Activated naive CD4-positive, alpha-beta T cell treated with Interleukin-2 at 50 U/mL for 16 hours (primary cell): ENCODE data around the gene CMBL.
"Not testable (repeated sequence)": the region's sequence is repeated elsewhere in the genome, so short reads cannot be mapped to it uniquely, and the experiment has no call there.

Source experiments
- DNase-seq: peaks from one replicate; pipeline ENCODE4 v3.0.0-alpha.2; 2020

Gene CMBL

DNA sequence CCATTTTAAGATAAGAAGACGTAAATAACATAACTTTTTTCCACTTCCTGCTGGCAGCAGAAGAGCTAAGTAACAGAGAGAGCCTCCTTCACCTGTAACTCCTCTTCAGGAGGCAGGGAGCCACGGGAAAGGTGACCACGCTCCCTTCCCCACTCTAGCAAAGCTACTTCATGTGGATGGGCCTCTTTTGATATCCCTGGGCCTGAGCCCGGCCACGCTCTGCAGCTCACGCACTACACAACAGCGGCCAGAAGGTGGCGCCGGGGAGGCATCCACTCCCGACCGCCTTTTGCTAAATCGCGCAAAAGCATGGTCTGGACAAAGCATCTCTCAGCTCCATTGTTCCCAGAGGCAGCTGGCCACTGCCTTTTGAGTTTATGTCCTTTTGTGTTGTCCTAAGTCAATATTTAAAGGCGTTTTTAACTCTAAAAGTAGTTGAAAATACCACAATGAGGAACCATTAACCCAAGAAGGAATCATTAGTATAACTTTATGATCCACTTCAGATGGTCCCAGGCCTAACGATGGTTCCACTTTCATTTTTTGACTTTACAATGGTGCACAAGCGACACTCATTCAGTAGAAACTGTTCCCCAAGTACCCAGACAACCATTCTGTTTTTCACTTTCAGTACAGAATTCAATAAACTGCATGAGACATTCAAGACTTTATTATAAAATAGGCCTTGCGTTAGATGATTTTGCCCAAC, 23.6 kb downstream of the CMBL start:
- peak; percentile 80 for DNase-seq

DNA sequence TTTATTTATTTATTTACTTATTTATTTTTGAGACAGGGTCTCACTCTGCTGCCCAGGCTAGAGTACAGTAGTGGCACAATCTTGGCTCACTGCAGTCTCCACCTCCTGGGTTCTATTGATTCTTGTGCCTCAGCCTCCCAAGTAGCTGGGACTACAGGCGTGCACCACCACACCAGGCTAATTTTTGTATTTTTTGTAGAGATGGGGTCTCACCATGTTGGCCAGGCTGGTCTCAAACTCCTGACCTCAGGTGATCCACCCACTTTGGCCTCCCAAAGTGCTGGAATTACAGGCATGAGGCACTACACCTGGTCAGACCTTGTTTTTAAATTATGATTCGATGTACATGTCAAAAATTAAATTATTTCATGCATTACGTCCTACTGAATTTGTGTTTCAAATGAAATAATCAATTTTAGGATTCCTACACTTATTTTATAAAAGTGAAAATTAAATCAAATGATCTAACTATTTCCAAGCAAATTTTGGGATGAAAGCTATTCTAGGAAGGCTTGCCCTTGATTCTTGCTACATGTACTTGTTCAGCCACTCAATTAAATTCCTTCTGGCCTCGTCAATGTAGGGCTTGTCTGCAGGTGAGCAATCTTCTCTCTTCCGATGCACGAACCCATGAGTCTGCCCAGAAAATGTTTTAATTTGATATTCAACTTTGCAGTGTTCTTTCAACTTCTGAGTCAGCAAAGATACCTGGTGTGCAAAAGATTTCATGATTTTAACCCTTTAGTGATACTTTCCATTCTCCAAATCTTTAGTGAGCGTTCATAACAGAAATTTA, 27.6 kb downstream of the CMBL start:
- no peak for DNase-seq

DNA sequence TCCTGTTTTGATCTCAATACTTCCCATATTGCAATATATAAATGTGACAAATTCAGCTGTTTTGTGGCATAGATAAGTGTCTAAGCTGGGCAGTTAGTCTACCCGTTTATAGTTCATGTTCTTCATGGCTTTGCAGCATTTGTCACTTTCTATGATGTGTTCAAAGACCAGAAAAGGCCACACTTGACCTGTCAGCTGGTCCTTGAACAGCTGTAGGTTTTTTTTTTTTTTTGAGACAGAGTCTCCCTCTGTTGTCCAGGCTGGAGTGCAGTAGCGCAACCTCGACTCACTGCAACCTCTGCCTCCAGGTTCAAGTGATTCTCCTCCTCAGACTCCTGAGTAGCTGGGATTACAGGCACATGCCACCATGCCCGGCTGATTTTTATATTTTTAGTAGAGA, 28.4 kb downstream of the CMBL start:
- DNase-seq, result no peak

DNA sequence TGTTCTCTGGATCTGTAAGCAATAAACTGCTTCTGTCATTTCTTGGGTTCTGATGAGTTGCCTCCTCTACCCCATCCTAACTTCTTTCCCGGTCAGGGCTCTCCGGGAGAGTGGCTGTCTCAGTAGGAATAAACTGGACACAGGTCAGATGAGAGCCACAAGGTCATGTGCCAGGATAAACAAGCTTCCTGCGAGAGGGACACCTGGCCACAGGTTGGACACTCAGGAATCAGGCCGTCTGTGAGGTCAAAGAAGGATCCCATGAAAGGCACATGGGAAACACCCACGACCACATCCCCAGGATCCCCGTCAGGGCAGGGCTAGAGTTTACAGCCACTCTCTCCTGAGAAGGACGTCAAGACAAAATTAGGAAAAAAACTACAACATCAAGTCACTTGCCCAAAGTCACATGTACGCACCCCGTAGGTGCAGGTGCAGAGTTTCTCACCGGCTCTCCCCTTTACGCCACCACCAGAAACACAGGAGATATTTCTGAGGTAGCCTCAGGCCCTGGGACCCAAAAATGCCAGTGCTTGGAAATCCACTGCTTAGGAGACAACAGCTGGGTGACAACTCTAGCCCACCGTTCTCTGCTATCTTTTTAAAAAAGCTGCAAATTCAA, 28.9 kb downstream of the CMBL start:
- no peak for DNase-seq

DNA sequence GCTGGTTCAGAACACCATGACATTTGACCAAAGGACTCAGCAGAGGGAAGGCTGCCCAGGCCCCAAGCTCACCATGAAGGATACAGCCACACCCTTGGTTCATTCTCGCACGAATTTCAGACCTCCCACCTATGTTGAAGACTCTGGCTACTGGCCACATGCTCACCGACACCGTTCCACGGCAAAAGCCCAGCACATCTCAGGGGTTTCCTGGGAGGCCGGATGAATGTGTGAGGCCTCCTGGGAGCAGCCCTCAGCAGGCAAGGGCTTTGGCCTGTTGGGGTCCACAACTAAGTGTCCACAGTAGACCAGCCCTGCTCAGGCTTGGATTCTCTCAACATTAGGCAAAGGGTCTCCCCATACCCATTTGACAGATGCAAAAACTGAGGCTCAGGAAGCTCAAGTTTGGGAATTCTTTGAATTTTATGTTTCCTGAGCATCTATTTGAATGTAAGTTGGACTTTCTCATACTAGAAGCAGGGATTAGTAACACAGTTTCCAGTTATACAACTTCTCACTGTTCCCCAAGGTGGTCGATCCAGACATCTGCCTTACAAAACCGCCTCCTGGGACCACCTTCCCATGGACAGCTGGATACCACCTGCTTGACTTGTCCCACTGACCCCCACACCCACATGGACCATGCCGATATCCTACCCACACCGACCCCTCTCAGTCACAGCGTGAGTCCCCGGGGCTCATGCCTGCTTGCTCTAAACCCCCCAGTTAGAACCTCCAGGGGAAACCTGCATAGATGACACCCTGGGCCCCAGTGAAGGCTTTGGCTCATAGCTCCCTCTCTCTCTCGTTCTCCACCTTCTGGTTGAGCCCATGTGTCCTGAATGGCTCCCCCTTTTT, 29.7 kb downstream of the CMBL start:
- DNase-seq, result no peak

DNA sequence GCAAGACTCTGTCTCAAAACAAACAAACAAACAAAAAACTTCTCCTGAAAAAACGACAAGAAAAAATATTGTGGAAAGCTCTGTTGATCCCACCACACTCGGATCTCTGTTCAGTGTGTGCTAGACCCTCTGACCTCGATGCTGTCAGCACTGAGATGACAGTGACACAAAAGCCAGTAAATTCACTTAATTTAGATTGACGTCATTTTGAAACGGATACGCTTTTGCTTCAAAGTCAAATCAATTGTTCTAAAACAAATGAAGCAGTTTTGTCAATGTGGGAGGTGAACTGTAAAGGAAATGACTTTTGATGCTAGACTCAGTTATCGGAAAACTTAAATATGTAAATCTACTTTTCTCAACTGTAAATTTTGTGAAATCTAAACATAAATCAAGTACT, 31.0 kb downstream of the CMBL start:
- no peak for DNase-seq

DNA sequence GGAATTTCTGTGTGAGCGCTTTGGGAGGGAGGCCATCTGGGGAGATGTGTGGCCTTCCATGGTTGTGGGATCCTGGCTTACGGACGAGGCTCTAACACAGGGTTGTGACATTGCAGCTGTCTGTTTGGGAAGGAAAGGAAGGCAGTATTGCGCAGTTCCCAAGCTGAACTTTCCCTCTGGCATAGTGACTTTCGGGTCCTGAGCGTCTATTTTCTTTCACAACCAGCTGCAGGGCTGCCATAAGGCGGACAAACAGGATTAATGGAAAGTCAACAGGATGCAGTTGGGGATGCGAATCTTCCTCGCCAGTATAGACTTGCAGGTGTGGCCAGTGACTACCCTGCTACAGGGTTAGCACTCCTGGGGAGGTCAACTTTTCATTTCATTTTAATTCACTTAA, 31.7 kb downstream of the CMBL start:
- DNase-seq, result no peak

DNA sequence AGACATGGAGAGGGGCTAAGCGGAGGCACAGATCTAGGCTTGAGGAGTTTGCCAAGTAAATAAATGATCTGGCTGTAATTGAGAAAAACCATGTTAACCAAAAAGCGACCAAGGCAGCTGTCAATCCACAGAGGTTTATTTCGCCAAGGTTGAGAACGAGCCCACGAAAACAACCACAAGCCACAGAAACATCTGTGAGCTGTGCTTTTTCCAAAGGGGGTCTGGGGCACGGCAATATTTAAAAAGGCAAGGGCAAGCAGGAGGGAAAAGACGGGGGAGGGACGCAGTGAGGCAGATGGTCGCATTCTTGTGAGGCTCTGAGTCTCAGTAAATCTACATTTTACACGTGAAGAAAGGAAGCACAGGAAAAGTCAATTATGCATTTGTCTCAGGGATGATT, 32.2 kb downstream of the CMBL start:
- no peak for DNase-seq

DNA sequence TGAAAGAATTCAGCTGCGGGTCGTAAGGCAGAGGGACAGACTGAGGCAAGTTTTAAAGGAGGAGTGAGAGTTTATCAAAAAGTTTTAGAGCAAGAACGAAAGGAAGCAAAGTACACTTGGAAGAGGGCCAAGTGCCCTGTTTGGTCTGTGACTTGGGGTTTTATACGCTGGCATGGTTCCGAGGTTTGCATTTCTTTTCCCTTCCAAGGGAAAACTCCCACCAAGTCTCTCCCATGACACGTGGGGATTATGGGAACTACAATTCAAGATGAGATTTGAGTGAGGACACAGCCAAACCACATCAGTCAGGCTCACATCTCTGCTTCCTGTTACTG, 34.9 kb downstream of the CMBL start:
- DNase-seq, result not testable (repeated sequence)

DNA sequence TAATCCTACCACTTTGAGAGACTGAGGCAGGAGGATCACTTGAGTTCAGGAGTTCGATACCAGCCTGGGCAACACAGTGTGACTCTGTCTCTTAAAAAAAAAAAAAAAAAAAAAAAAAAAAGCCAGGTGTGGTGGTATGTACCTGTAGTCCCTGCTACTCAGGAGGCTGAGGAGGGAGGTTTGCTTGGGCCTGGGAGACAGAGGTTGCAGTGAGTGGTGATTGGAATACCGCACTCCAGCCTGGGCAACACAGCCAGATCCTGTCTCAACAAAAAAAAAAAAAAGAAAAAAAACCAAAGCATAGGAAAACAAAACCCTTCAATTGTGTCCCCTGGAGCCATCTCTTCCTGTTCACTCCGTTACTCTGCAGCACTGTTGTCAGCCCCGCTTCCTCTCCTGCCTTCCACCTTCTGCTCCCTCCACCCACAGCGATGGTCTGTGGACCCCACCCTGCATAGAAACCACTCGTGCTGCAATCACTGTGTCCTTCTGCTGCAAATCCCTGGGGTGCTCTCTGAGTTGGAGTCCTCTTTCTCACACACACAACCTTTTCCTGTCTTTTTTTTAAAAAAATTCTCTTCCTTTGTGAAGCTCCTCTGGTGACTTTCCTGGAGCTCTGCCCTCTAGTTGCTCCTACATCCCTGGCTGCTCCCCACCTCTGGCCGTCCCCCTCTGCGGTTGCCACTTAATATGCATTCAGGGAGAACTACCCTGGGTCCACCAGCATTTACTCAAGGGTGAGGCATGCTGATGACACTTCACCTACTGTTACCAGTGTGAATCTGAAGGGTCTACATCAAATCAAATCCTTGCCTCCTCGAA, 35.4 kb downstream of the CMBL start:
- DNase-seq, result no peak

DNA sequence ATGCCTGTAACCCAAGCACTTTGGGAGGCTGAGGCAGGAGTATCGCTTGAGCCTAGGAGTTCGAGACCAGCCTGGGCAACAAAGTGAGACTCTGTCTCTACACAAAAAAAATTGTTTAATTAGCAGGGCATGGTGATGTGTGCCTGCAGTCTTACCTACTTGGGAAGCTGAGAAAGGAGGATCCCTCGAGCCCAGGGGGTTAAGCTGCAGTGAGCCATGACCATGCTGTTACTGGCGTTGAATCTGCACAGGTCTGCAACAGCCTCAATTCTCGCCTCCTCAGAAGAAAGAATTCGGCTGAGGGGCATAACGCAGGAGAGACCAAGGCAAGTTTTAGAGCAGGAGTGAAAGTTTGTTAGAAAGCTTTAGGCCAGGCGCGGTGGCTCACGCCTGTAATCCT, 39.6 kb downstream of the CMBL start:
- DNase-seq, result no peak

DNA sequence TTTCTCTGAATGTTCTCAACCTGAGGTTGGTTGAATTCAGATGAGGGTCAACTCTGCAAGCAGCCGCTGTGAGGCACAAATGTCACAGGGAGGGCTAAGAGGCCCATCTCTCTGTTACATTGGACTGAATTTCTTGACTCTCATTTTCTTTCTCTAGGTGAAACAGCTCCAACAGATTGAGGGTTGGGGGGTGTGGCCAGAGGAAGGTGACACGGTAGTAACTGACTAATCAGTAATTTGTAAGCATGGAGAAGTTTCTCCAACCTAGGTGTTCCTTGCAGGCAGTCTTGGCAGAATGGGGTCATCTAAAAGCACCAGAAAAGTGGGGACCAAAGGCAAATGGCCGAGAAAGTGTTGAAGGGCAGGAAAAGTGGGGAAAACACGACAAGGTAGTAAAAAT, 40.9 kb downstream of the CMBL start:
- DNase-seq, result no peak

DNA sequence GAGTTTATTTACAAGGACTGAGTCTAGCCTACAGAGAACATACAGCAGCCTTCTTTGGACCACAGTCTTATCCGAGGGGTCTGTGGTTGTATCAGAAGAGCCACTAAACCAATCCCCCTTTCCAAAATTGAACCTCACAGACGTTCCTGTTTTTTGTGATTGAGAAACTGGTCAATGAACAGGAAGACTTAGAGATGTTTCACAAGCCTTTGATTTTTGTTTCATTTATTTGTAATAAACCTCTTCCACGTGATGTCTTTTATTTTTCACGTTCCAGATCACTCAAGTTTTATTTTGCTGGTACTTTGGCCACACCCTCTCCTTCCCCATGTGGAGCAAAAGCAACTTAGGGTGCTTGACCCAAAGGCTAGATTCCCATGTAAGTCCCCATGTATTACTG, 41.6 kb downstream of the CMBL start:
- no peak for DNase-seq

DNA sequence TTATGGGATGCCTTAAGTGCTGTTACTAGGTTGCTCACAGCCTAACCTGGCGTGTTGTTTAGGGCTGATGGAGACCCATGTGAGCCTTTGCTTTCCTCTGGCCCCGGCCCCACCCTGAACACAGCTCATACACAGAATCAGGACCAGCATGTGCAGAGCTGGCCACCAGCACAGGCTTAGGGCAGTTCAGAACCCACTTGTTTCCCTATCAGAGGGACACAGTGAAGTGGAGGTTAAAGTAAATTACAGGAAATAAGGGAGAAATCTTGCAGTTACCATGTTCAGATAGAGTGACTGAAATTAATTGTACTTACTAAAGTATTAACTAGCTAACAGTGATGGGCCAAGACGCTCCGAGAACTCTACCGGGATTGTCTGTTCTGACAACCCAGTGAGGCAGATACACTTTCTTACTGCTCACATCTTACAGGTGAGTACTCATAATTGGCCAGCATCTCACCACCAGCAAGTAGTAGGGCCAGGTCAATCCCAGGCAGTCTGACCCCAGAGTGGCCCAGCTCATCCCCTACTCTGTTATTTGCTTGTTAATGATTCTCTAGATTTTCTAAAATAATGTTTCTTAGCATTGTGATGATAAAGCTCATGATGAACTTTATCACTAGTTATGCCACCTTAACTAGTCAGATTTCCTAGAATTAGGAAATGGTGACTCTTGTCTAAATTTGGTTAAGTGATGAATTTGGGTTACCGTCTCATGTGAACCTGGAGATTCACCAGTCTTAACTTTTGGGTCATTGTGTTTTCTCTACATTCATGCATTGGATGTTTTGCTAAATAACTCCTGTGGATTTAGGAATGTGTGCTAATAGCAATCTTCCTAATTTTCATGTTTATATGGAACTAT, 42.2 kb downstream of the CMBL start:
- no peak for DNase-seq

DNA sequence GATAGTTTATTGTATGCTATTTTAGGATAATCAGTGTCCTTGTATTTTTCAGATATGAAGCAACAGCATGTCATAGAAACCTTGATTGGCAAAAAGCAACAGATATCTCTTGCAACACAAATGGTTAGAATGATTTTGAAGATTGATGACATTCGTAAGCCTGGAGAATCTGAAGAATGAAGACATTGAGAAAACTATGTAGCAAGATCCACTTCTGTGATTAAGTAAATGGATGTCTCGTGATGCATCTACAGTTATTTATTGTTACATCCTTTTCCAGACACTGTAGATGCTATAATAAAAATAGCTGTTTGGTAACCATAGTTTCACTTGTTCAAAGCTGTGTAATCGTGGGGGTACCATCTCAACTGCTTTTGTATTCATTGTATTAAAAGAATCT, 43.1 kb downstream of the CMBL start:
- no peak for DNase-seq

DNA sequence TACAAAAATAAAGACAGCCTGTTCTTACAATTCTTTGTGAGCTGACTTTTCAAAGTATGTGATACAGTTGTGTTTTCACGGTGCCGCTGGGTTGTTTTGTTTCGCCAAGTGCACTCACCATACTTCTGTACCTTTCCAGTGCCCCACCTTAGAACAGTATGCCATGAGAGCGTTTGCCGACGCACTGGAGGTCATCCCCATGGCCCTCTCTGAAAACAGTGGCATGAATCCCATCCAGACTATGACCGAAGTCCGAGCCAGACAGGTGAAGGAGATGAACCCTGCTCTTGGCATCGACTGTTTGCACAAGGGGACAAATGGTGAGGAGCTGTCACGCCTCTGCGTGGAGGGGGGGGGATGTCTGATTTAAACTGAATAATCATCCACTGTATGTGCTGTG, 44.7 kb downstream of the CMBL start:
- no peak for DNase-seq

DNA sequence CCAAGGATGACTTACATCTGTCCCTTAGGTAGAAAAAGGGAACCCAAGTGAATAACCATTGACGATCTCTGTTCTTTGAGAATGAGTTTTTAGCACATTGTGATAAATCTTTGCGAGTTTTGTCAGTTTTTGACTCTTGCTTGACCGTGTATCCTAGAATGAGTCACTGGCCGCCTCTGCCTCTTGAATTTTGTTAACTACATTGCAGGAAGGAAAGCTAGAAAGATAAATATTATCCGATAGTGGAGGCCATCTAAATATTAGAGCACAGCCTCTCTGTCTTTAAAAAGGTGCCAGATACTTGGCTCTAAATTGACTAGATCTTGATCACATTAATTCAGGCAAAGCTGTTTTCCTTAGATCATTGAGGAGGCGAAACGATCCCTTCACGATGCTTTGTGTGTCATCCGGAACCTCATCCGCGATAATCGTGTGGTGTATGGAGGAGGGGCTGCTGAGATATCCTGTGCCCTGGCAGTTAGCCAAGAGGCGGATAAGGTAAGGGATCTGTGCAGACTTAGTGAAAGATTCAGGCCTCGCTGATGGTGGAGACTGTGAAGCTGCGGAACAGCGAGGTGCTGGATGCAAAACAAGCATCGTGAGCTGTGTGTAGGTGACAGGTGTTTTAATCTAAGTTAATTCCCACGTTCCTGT, 45.5 kb downstream of the CMBL start:
- no peak for DNase-seq

DNA sequence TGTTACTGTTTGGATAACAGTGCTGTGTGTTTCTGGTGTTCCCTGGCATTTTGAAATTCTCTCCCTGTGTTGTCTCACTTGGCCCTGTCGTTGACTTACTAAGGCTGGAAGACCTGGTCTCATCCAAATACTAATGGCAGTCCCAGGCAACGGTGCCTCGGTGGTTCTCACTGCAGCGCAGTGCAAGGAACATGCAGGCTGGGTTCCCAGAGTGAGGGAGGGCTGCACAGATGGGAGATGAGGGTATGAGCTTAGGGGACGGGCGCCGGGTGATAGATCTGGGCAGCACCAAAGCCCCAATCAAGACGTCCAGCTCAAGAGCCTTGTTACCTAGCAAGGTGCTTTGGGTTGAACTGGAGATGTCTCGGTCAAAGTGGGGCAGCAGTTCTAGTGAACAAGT, 46.6 kb downstream of the CMBL start:
- no peak for DNase-seq

DNA sequence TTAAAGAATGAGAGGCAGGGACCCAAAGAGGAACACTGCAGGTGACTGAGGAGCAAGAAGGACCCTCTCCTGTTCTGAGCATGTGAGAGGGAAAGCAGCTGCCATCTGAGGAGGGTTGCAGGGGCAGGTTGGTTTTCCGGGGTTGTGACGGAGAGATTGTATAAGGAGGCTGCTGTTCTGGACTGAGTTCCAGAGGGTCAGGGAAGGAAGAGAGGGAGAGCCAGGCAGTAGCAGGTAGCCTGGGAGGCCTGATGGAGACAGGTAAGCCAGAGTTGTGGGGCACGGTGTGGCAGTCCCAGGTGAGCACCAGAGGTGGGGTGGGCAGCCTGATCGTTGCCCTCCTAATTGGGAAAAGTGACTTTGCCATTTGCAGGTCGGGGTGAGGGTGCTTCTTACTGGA, 47.8 kb downstream of the CMBL start:
- no peak for DNase-seq

DNA sequence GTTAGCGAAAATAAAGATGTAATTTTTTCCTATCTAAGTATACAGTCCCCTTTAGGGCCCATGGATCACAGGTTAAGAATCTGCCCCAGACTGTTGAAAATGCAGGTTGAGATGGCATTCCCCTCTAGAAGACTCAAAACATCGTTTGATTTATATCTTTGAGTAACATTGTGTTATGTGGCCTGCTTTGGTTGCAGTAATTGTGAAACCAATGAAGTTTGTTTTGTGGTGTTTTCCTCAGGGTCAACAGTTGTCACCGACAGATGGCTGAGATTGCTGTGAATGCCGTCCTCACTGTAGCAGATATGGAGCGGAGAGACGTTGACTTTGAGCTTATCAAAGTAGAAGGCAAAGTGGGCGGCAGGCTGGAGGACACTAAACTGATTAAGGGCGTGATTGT, 49.8 kb downstream of the CMBL start:
- DNase-seq, result no peak

DNA sequence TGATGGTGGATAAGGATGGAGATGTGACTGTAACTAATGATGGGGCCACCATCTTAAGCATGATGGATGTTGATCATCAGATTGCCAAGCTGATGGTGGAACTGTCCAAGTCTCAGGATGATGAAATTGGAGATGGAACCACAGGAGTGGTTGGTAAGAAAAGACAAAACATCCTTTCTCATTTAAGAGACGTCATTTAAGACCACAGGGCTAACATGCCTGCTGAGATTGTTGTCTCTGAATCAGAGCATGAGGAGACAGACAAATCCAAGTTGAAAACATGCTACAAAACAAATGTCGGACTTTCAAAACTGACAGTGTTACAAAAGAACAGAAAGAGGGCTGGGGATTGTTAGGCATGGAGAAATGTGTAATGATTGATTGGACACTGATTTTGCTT, 53.0 kb downstream of the CMBL start:
- DNase-seq, result no peak
